HG02763 (cell line): ENCODE measurements around the gene DNAH14.
"Not testable (repeated sequence)": the region's sequence is repeated elsewhere in the genome, so short reads cannot be mapped to it uniquely, and the experiment has no call there.

Experiments
- ATAC-seq: cut with Tn5 transposase; IDR thresholded peaks from one replicate; pipeline ENCODE4 v1.9.1; 2021; ENCODE audit warnings: mild to moderate bottlenecking, moderate library complexity; ENCODE audit not compliant: unreplicated experiment

Gene DNAH14

GRCh38 chr1:225380691-225381090, 451.2 kb downstream of the DNAH14 start:
- no peak for ATAC-seq

- ATAC-seq: not testable (repeated sequence)
Measured at GRCh38 chr1:225386860-225387259, 457.4 kb downstream of the DNAH14 start.

- ATAC-seq: no peak
Measured at GRCh38 chr1:225388372-225388771, 458.9 kb downstream of the DNAH14 start.

GRCh38 chr1:225389843-225390242, 460.4 kb downstream of the DNAH14 start:
- no peak for ATAC-seq

- no peak for ATAC-seq
Measured at GRCh38 chr1:225396357-225396756, 466.9 kb downstream of the DNAH14 start.

GRCh38 chr1:225400968-225401367, 471.5 kb downstream of the DNAH14 start:
- no peak for ATAC-seq

GRCh38 chr1:225406976-225407725, 477.7 kb downstream of the DNAH14 start:
- ATAC-seq: no peak

- ATAC-seq: no peak
Measured at GRCh38 chr1:225407755-225408154, 478.3 kb downstream of the DNAH14 start.

GRCh38 chr1:225408249-225408648, 478.8 kb downstream of the DNAH14 start:
- ATAC-seq: no peak

GRCh38 chr1:225409051-225409450, 479.6 kb downstream of the DNAH14 start:
- no peak for ATAC-seq

GRCh38 chr1:225410036-225410435, 480.6 kb downstream of the DNAH14 start:
- no peak for ATAC-seq

- ATAC-seq: no peak
Measured at GRCh38 chr1:225412321-225412720, 482.8 kb downstream of the DNAH14 start.

- no peak for ATAC-seq
Measured at GRCh38 chr1:225412803-225413351, 483.4 kb downstream of the DNAH14 start.

- ATAC-seq: no peak
Measured at GRCh38 chr1:225413708-225414375, 484.4 kb downstream of the DNAH14 start.

- no peak for ATAC-seq
Measured at GRCh38 chr1:225415307-225415706, 485.8 kb downstream of the DNAH14 start.

GRCh38 chr1:225415967-225416745, 486.7 kb downstream of the DNAH14 start:
- ATAC-seq: no peak

GRCh38 chr1:225418059-225418458, 488.6 kb downstream of the DNAH14 start:
- ATAC-seq: no peak

GRCh38 chr1:225418598-225418997, 489.1 kb downstream of the DNAH14 start:
- no peak for ATAC-seq

- no peak for ATAC-seq
Measured at GRCh38 chr1:225422031-225422605, 492.6 kb downstream of the DNAH14 start.

GRCh38 chr1:225422795-225423517, 493.5 kb downstream of the DNAH14 start:
- no peak for ATAC-seq
